GM18517 (cell line): ENCODE results near the gene SERTAD1.

Experiments used
- ATAC-seq: cut with Tn5 transposase; IDR thresholded peaks from one replicate; pipeline ENCODE4 v1.9.1; 2021; ENCODE audit warnings: mild to moderate bottlenecking, moderate library complexity; ENCODE audit not compliant: unreplicated experiment

The SERTAD1 gene

GRCh38 chr19:40380199-40381037 is 45.4 kb downstream of the SERTAD1 start:
- no peak for ATAC-seq

- no peak for ATAC-seq
Observed at GRCh38 chr19:40379446-40380198, 46.2 kb downstream of the SERTAD1 start.

GRCh38 chr19:40378509-40378908 is 47.3 kb downstream of the SERTAD1 start:
- ATAC-seq: no peak

GRCh38 chr19:40377876-40378385 is 47.9 kb downstream of the SERTAD1 start:
- no peak for ATAC-seq

GRCh38 chr19:40376286-40376862 is 49.4 kb downstream of the SERTAD1 start:
- ATAC-seq: no peak

GRCh38 chr19:40374084-40374483 is 51.7 kb downstream of the SERTAD1 start:
- ATAC-seq: no peak

GRCh38 chr19:40371802-40372122 is 54.0 kb downstream of the SERTAD1 start:
- ATAC-seq: no peak
